H1 (cell line): Measurements from ENCODE around the gene EPN3. TPM values are rescaled to one million over a fixed set of nuclear protein-coding genes. Genes with fewer than 3 reads are reported as not detected.

ENCODE experiments used
- CTCF ChIA-PET: fragments of 300-600 bp; sonication (Branson Sonifier 250); formaldehyde crosslinking; loops from one replicate; lab custom pipeline; 2021; ENCODE audit not compliant: partially characterized antibody; lab: Charles Lee
- POLR2A ChIA-PET: fragments of 300-600 bp; sonication (Branson Sonifier 250); formaldehyde crosslinking; loops from one replicate; lab custom pipeline; 2021; ENCODE audit warnings: inconsistent platforms; ENCODE audit not compliant: partially characterized antibody; lab: Charles Lee
- DNase-seq, 2 experiments: peaks; one replicate each; pipeline versions ENCODE4 v3.0.0 to v3.0.0-alpha.2; 2010 to 2022; ENCODE audit warnings: low spot score in 2 of 2, low read depth in 1 of 2, mixed read lengths in 1 of 2
- FAIRE-seq: peaks from 2 replicates; lab custom pipeline; 2011; peaks lifted over from hg19 to GRCh38; lab: Jason Lieb, UNC
- H2AFZ ChIP-seq: 2 replicates; pipeline ENCODE4 v1.8.1; 2012; ENCODE audit warnings: low read length, inconsistent platforms
- H2AK5ac ChIP-seq: 2 replicates; pipeline ENCODE4 v1.6.1; 2013; ENCODE audit warnings: low read depth, low read length
- H2BK120ac ChIP-seq: replicated peaks from 2 replicates; pipeline ENCODE3; 2013; ENCODE audit warnings: low read depth, low read length, inconsistent platforms
- H2BK12ac ChIP-seq: 2 replicates; pipeline ENCODE4 v1.6.1; 2013; ENCODE audit warnings: low read depth, low read length
- H2BK15ac ChIP-seq: 2 replicates; pipeline ENCODE4 v1.6.1; 2013; ENCODE audit warnings: low read length
- H2BK20ac ChIP-seq: 2 replicates; pipeline ENCODE4 v1.6.1; 2013; ENCODE audit warnings: low read length
- H2BK5ac ChIP-seq: 2 replicates; pipeline ENCODE4 v1.6.1; 2013; ENCODE audit warnings: low read depth, low read length
- H3K14ac ChIP-seq: 2 replicates; pipeline ENCODE4 v1.6.1; 2013; ENCODE audit warnings: inconsistent platforms; ENCODE audit not compliant: insufficient read length
- H3K18ac ChIP-seq: 2 replicates; pipeline ENCODE4 v1.6.1; 2013; ENCODE audit warnings: low read length; ENCODE audit errors: extremely low read depth
- H3K23ac ChIP-seq: 2 replicates; pipeline ENCODE4 v1.6.1; 2013; ENCODE audit warnings: inconsistent platforms; ENCODE audit not compliant: insufficient read length
- H3K23me2 ChIP-seq: 2 replicates; pipeline ENCODE4 v1.6.1; 2013; ENCODE audit warnings: low read depth, low read length
- H3K27ac ChIP-seq: 2 replicates; pipeline ENCODE4 v1.6.1; 2011; ENCODE audit warnings: low read depth, low read length, inconsistent platforms
- H3K27me3 ChIP-seq, 4 experiments: replicated peaks in 1 of 4; 1 replicate in 1 of 4; 2 replicates in 3 of 4; pipeline versions ENCODE4 v1.6.1 to v1.8.1; 2011 to 2013; ENCODE audit warnings: low read length in 3 of 4, mild to moderate bottlenecking in 3 of 4, inconsistent platforms in 2 of 4, mixed read lengths in 2 of 4, moderate library complexity in 1 of 4; ENCODE audit not compliant: control insufficient read depth in 3 of 4, insufficient read depth in 3 of 4; ENCODE audit errors: extremely low read depth in 1 of 4
- H3K36me3 ChIP-seq, 4 experiments: 2 replicates each; pipeline versions ENCODE4 v1.6.1 to v1.8.1; 2011 to 2013; ENCODE audit warnings: mild to moderate bottlenecking in 4 of 4, low read length in 3 of 4, moderate library complexity in 2 of 4, control low read depth in 1 of 4, inconsistent platforms in 1 of 4; ENCODE audit not compliant: insufficient read depth in 4 of 4, control insufficient read depth in 2 of 4
- H3K4ac ChIP-seq: replicated peaks from 2 replicates; pipeline ENCODE3; 2013; ENCODE audit warnings: low read length, low read depth, mixed read lengths, inconsistent platforms; ENCODE audit not compliant: insufficient read length
- H3K4me1 ChIP-seq, 4 experiments: replicated peaks in 1 of 4; 1 replicate in 1 of 4; 2 replicates in 3 of 4; pipeline versions ENCODE4 v1.6.1 to v1.8.1; 2011 to 2013; ENCODE audit warnings: low read length in 3 of 4, inconsistent platforms in 2 of 4, mixed read lengths in 1 of 4; ENCODE audit not compliant: insufficient read depth in 4 of 4, control insufficient read depth in 3 of 4
- H3K4me2 ChIP-seq, 2 experiments: 2 replicates each; pipeline versions ENCODE4 v1.6.1 to v1.8.1; 2011 to 2013; ENCODE audit warnings: low read depth in 2 of 2, low read length in 2 of 2, control low read depth in 1 of 2, inconsistent platforms in 1 of 2, mild to moderate bottlenecking in 1 of 2; ENCODE audit not compliant: insufficient read depth in 1 of 2
- H3K4me3 ChIP-seq, 4 experiments: fragments of 200-600, 300-600 bp in 1 of 4; sonication (generic), shearing (Covaris generic), sonication (Bioruptor Twin) in 1 of 4; 2 replicates each; pipeline versions ENCODE4 v1.5.1 to v1.8.1; 2011 to 2016; ENCODE audit warnings: low read length in 4 of 4, low read depth in 3 of 4, control low read depth in 2 of 4, inconsistent platforms in 2 of 4, mild to moderate bottlenecking in 2 of 4, mixed read lengths in 1 of 4, moderate library complexity in 1 of 4; ENCODE audit not compliant: insufficient read depth in 2 of 4; ENCODE audit errors: extremely low read depth in 1 of 4
- H3K56ac ChIP-seq: replicated peaks from 2 replicates; pipeline ENCODE3; 2013; ENCODE audit warnings: low read depth, mild to moderate bottlenecking, mixed read lengths, low read length, inconsistent platforms; ENCODE audit not compliant: insufficient read length
- H3K79me1 ChIP-seq: 2 replicates; pipeline ENCODE4 v1.6.1; 2013; ENCODE audit warnings: low read depth, low read length, control low read depth
- H3K79me2 ChIP-seq, 2 experiments: 2 replicates each; pipeline versions ENCODE4 v1.6.1 to v1.8.1; 2012 to 2013; ENCODE audit warnings: low read length in 2 of 2, mild to moderate bottlenecking in 2 of 2, inconsistent platforms in 1 of 2; ENCODE audit not compliant: insufficient read depth in 2 of 2, control insufficient read depth in 1 of 2
- H3K9ac ChIP-seq, 4 experiments: replicated peaks in 1 of 4; 1 replicate in 1 of 4; 2 replicates in 3 of 4; pipeline versions ENCODE4 v1.6.1 to v1.8.1; 2011 to 2013; ENCODE audit warnings: low read depth in 3 of 4, low read length in 3 of 4, control low read depth in 2 of 4, mild to moderate bottlenecking in 2 of 4, moderate library complexity in 2 of 4, inconsistent platforms in 1 of 4; ENCODE audit errors: extremely low read depth in 1 of 4
- H3K9me3 ChIP-seq, 2 experiments: 2 replicates each; pipeline versions ENCODE4 v1.6.1 to v1.8.1; 2012 to 2013; ENCODE audit warnings: mild to moderate bottlenecking in 2 of 2, moderate library complexity in 2 of 2, control low read depth in 1 of 2, inconsistent platforms in 1 of 2, low read depth in 1 of 2, low read length in 1 of 2, mixed read lengths in 1 of 2; ENCODE audit not compliant: insufficient read depth in 2 of 2
- H4K20me1 ChIP-seq, 2 experiments: replicated peaks in 1 of 2; 2 replicates each; pipeline versions ENCODE3 to v1.8.1; 2011 to 2013; ENCODE audit warnings: inconsistent platforms in 2 of 2, low read length in 2 of 2, mild to moderate bottlenecking in 1 of 2; ENCODE audit not compliant: insufficient read depth in 2 of 2, control insufficient read depth in 1 of 2
- H4K5ac ChIP-seq: 2 replicates; pipeline ENCODE4 v1.6.1; 2013; ENCODE audit warnings: low read length, low read depth, mixed read lengths, inconsistent platforms; ENCODE audit not compliant: insufficient read length
- H4K8ac ChIP-seq: 2 replicates; pipeline ENCODE4 v1.8.0; 2013; ENCODE audit warnings: mild to moderate bottlenecking, moderate library complexity, low read length, inconsistent platforms; ENCODE audit not compliant: insufficient read depth; ENCODE audit errors: extremely low read depth
- H4K91ac ChIP-seq: replicated peaks from 2 replicates; pipeline ENCODE3; 2013; ENCODE audit warnings: low read length, mixed read lengths, inconsistent platforms; ENCODE audit not compliant: insufficient read length
- ASH2L ChIP-seq: fragments of 200-600, 300-600 bp; sonication (generic); IDR thresholded peaks from one replicate; pipeline ENCODE4 v1.7.1; 2017; ENCODE audit warnings: low read length
- EZH2 ChIP-seq: fragments of 200-600 bp; sonication (generic); IDR thresholded peaks from 2 replicates; pipeline ENCODE4 v1.7.1; 2012; ENCODE audit warnings: low read depth, mild to moderate bottlenecking, moderate library complexity, low read length, inconsistent platforms; ENCODE audit not compliant: severe bottlenecking
- HDAC6 ChIP-seq: IDR thresholded peaks from one replicate; pipeline ENCODE4 v1.7.1; 2012; ENCODE audit warnings: low read depth, mild to moderate bottlenecking, inconsistent platforms, low read length, moderate library complexity
- KDM4A ChIP-seq: IDR thresholded peaks from one replicate; pipeline ENCODE4 v1.7.1; 2012; ENCODE audit warnings: low read depth, mild to moderate bottlenecking, moderate library complexity, low read length, inconsistent platforms; ENCODE audit not compliant: severe bottlenecking
- RNF2 ChIP-seq: fragments of 200-900, 300-1000 bp; sonication (generic); IDR thresholded peaks from 2 replicates; pipeline ENCODE4 v1.7.1; 2016; ENCODE audit warnings: borderline replicate concordance, low read depth, mild to moderate bottlenecking, antibody characterized with exemption, low read length; ENCODE audit not compliant: poor library complexity, severe bottlenecking; ENCODE audit errors: missing control alignments
- SP1 ChIP-seq: IDR thresholded peaks from 2 replicates; pipeline ENCODE4 v1.6.1; 2011; ENCODE audit warnings: low read depth, low read length
- SUZ12 ChIP-seq: fragments of 200-600 bp; sonication (generic); IDR thresholded peaks from 2 replicates; pipeline ENCODE4 v1.6.1; 2012; ENCODE audit warnings: mild to moderate bottlenecking, inconsistent platforms, low read length, moderate library complexity, mixed read lengths
- TEAD4 ChIP-seq: IDR thresholded peaks from 2 replicates; pipeline ENCODE4 v1.6.1; 2012; ENCODE audit warnings: low read depth, low read length, inconsistent platforms, mixed read lengths
- WGBS, 2 experiments: shearing (Covaris generic) in 1 of 2; methylation state at CpG; one replicate each; pipeline versions ENCODE4 v1.1.6 to v1.1.7; 2013 to 2015; ENCODE audit warnings: low lambda C conversion rate in 2 of 2, mixed read lengths in 2 of 2, inconsistent platforms in 1 of 2, low coverage in 1 of 2, missing lambda C conversion rate in 1 of 2; ENCODE audit not compliant: insufficient replicate concordance in 2 of 2, insufficient coverage in 1 of 2, insufficient read length in 1 of 2; ENCODE audit errors: extremely low coverage in 1 of 2, missing lambda C conversion rate in 1 of 2; 5-methylcytosine and 5-hydroxymethylcytosine counted together
- polyA plus RNA-seq, 7 experiments: library from polyadenylated mRNA; depleted of rRNA in 3 of 7; stranded (reverse) in 5 of 7; unstranded in 2 of 7; fragments of >200 nt in 5 of 7; fragments of 200-250 nt in 2 of 7; gene quantifications; 1 replicate in 5 of 7; 2 replicates in 1 of 7; 4 replicates in 1 of 7; pipeline versions ENCODE4 v1.2.1 to v1.2.3, GENCODE V29; 2011 to 2013; ENCODE audit warnings: missing spikeins in 2 of 7, mixed read lengths in 2 of 7
- total RNA-seq: library from RNA; stranded (reverse); fragmentation: NEBNext Ultra II Directional; extraction: Animal tissue kit (Norgen Biotek cat#: 25700); gene quantifications from 2 replicates; pipeline ENCODE4 v1.2.1, GENCODE V29; 2021

The EPN3 gene
- total and polyA plus RNA-seq, 2 of the 8 experiments (the other 6 are each of a cell fraction or from before 2014, with no cell fraction given): 6.7 to 7.9 TPM

GRCh38 chr17:50562242-50563091 lies 29.9 kb downstream of the EPN3 start:
- Histone ChIP-seq H3K36me3 (no peaks in the 10 kb centered on the region), H3K4ac (no peak overlapping the region), H3K79me1 (no peaks in the 10 kb centered on the region), H3K23me2 (peaks cover 17% of the 10 kb centered on the region; the same call in 1 of the 2 replicates), H3K23ac (no peak overlapping the region), H2BK5ac (no peak overlapping the region), H3K18ac (peak overlapping the region; percentile 32), H2BK12ac (peak overlapping the region; percentile 27; the same call in 1 of the 2 replicates), H3K27me3 (peaks cover 27 to 80% (median 71%) of the 10 kb centered on the region in 4 experiments), H3K79me2 (no peaks in the 10 kb centered on the region), H4K91ac (no peak overlapping the region), H3K4me3 (peak overlapping the region; percentile 22 to 63 (median 34); a peak in 7 of 8 replicates), H3K27ac (no peak overlapping the region), H2AFZ (no peak overlapping the region), H3K9me3 (no peaks in the 10 kb centered on the region), H2BK120ac (no peak overlapping the region), H3K9ac (no peak overlapping the region), H2AK5ac (no peak overlapping the region; the same call in 1 of the 2 replicates), H3K4me2 (peak overlapping the region; percentile 75 to 82), H3K14ac (no peak overlapping the region), H3K4me1 (peaks cover 0 to 37% (median 21%) of the 10 kb centered on the region in 4 experiments; a peak in 6 of 7 replicates), H4K20me1 (peaks cover 7% of the 10 kb centered on the region in 2 experiments), H2BK20ac (0 out of 2 replicates have a peak overlapping the region, but pooled peaks have one; percentile 32), H2BK15ac (0 out of 2 replicates have a peak overlapping the region, but pooled peaks have one; percentile 72), H4K5ac (no peak overlapping the region), H3K56ac (no peak overlapping the region), H4K8ac (no peak overlapping the region)
- CTCF ChIA-PET: interaction anchor here (0.9 to 7.2 kb wide), 20 partner anchors 7 to 135 kb away, joined by 3 to 89 read pairs (median 4); no protein-coding TSS in a partner anchor
- FAIRE-seq (no peak), DNase-seq (peak in 1 of 2 experiments; percentile 68)
- POLR2A ChIA-PET: interaction anchor here (0.6 to 2.2 kb wide), 15 partner anchors 8 to 305 kb away, joined by 3 to 6 read pairs (median 4); no protein-coding TSS in a partner anchor
- WGBS, 2 experiments: 9% methylated on average over 17 of the region's 22 CpGs; no CpG with 5 or more reads in 1 of the 2 experiments
- TF ChIP-seq RNF2 (peak; percentile 9), ASH2L (peak; percentile 36), TEAD4 (peak; percentile 73), HDAC6 (no peak), EZH2 (peak; percentile 73), SP1 (no peak), SUZ12 (peak; percentile 79; the same call in 1 of the 2 replicates), KDM4A (peak; percentile 4)
